Neural progenitor cell (in vitro differentiated cells): Measurements from ENCODE around the gene CFAP410. TPM values are rescaled to one million over a fixed set of nuclear protein-coding genes. Genes with fewer than 3 reads are reported as not detected.
A peak's percentile ranks its signal among the peaks of the same experiment; 100 is the strongest.

Experiments
- DNase-seq: peaks from one replicate; pipeline ENCODE4 v3.0.0-alpha.2; 2016; ENCODE audit warnings: low spot score
- H2AFZ ChIP-seq: fragments of 200-600 bp; sonication (generic); replicated peaks from 2 replicates; pipeline ENCODE4 v1.6.1; 2016; ENCODE audit warnings: antibody characterized with exemption
- H3F3A ChIP-seq: fragments of 200-600 bp; sonication (generic); 2 replicates; pipeline ENCODE4 v1.6.1; 2016; ENCODE audit warnings: antibody characterized with exemption, low read depth
- H3K27ac ChIP-seq: fragments of 200-600 bp; sonication (generic); 2 replicates; pipeline ENCODE4 v1.5.1; 2016; ENCODE audit warnings: mild to moderate bottlenecking
- H3K27me3 ChIP-seq: fragments of 200-600 bp; sonication (generic); 2 replicates; pipeline ENCODE4 v1.6.1; 2016; ENCODE audit warnings: mild to moderate bottlenecking, moderate library complexity
- H3K36me3 ChIP-seq: fragments of 200-600 bp; sonication (generic); 2 replicates; pipeline ENCODE4 v1.5.1; 2016
- H3K4me1 ChIP-seq: fragments of 200-600 bp; sonication (generic); 2 replicates; pipeline ENCODE4 v1.6.1; 2016; ENCODE audit warnings: mixed run types
- H3K4me2 ChIP-seq: fragments of 200-600 bp; sonication (generic); 2 replicates; pipeline ENCODE4 v1.6.1; 2016
- H3K4me3 ChIP-seq: fragments of 200-600 bp; sonication (generic); 2 replicates; pipeline ENCODE4 v1.5.1; 2016
- H3K79me2 ChIP-seq: fragments of 200-600 bp; sonication (generic); 2 replicates; pipeline ENCODE4 v1.6.1; 2016; ENCODE audit warnings: low read depth
- H3K9ac ChIP-seq: fragments of 200-600 bp; sonication (generic); 2 replicates; pipeline ENCODE4 v1.6.1; 2016
- H3K9me3 ChIP-seq: fragments of 200-600 bp; sonication (generic); 2 replicates; pipeline ENCODE4 v1.5.1; 2016; ENCODE audit warnings: low read depth
- H4K20me1 ChIP-seq: fragments of 200-600 bp; sonication (generic); 2 replicates; pipeline ENCODE4 v1.6.1; 2016; ENCODE audit warnings: low read depth
- H3K27ac Mint-ChIP-seq: 3 replicates; pipeline ENCODE4 v1.8.0; 2021; ENCODE audit warnings: mixed read lengths
- H3K27me3 Mint-ChIP-seq: 2 replicates; pipeline ENCODE4 v1.8.0; 2022; ENCODE audit warnings: low read depth, mild to moderate bottlenecking, inconsistent platforms, moderate library complexity, mixed read lengths; ENCODE audit not compliant: insufficient read depth
- H3K36me3 Mint-ChIP-seq: 3 replicates; pipeline ENCODE4 v1.8.0; 2021; ENCODE audit warnings: mixed read lengths
- H3K4me1 Mint-ChIP-seq: 3 replicates; pipeline ENCODE4 v1.8.0; 2021; ENCODE audit warnings: mixed read lengths
- H3K4me3 Mint-ChIP-seq: 3 replicates; pipeline ENCODE4 v1.8.0; 2021; ENCODE audit warnings: mild to moderate bottlenecking, moderate library complexity, mixed read lengths
- H3K9me3 Mint-ChIP-seq: 3 replicates; pipeline ENCODE4 v1.8.0; 2020; ENCODE audit warnings: mixed read lengths
- CTCF ChIP-seq: fragments of 200-600 bp; sonication (generic); IDR thresholded peaks from 2 replicates; pipeline ENCODE4 v1.5.1; 2017; ENCODE audit warnings: antibody characterized with exemption, mild to moderate bottlenecking
- EZH2 ChIP-seq: fragments of 200-600 bp; sonication (generic); IDR thresholded peaks from 2 replicates; pipeline ENCODE4 v1.6.1; 2017; ENCODE audit warnings: antibody characterized with exemption, mild to moderate bottlenecking, moderate library complexity
- EZH2phosphoT487 ChIP-seq: fragments of 200-600 bp; sonication (generic); IDR thresholded peaks from 2 replicates; pipeline ENCODE4 v1.6.1; 2017; ENCODE audit warnings: antibody characterized with exemption
- total RNA-seq: library from RNA; depleted of rRNA; stranded (reverse); fragments of >200 nt; gene quantifications from 2 replicates; pipeline ENCODE4 v1.2.3, GENCODE V29; 2015; ENCODE audit warnings: low replicate concordance

Gene CFAP410
- total RNA-seq, 1 donor from 2014 or later, result 7.5 TPM

- Histone ChIP-seq H3K9ac (no peak overlapping the region), H4K20me1 (no peaks in the 10 kb centered on the region), H3K9me3 (no peaks in the 10 kb centered on the region), H2AFZ (no peak overlapping the region), H3K79me2 (no peaks in the 10 kb centered on the region), H3K36me3 (no peaks in the 10 kb centered on the region), H3K4me2 (no peak overlapping the region), H3K4me1 (no peaks in the 10 kb centered on the region), H3F3A (no peaks in the 10 kb centered on the region), H3K27me3 (no peaks in the 10 kb centered on the region), H3K27ac (no peak overlapping the region), H3K4me3 (no peak overlapping the region)
- no peak overlapping the region for H3K4me3 Mint-ChIP-seq
- H3K9me3 Mint-ChIP-seq, result no peaks in the 10 kb centered on the region
- no peak for TF ChIP-seq CTCF
- TF ChIP-seq EZH2, result no peak
- no peak for TF ChIP-seq EZH2phosphoT487
- peak overlapping the region; percentile 53 for H3K27ac Mint-ChIP-seq
- H3K36me3 Mint-ChIP-seq, result peaks cover 3% of the 10 kb centered on the region
- peaks cover 3% of the 10 kb centered on the region for H3K27me3 Mint-ChIP-seq
- H3K4me1 Mint-ChIP-seq, result peaks cover 5% of the 10 kb centered on the region
- DNase-seq, result no peak
Observed at GRCh38 chr21:44328242-44328895, 10.8 kb downstream of the CFAP410 start.

- H3K4me2 ChIP-seq, result no peak overlapping the region
- no peaks in the 10 kb centered on the region for H3K9me3 ChIP-seq
- no peak for TF ChIP-seq EZH2
- no peak for TF ChIP-seq EZH2phosphoT487
- no peak for TF ChIP-seq CTCF
- H3K4me3 Mint-ChIP-seq, result no peak overlapping the region
- H4K20me1 ChIP-seq, result no peaks in the 10 kb centered on the region
- H3K36me3 Mint-ChIP-seq, result peaks cover 3% of the 10 kb centered on the region
- H2AFZ ChIP-seq, result no peak overlapping the region
- H3K27me3 Mint-ChIP-seq, result peaks cover 3% of the 10 kb centered on the region
- no peak overlapping the region for H3K9ac ChIP-seq
- H3K4me3 ChIP-seq, result no peak overlapping the region
- H3K4me1 Mint-ChIP-seq, result peaks cover 5% of the 10 kb centered on the region
- H3K4me1 ChIP-seq, result no peaks in the 10 kb centered on the region
- no peaks in the 10 kb centered on the region for H3K9me3 Mint-ChIP-seq
- no peaks in the 10 kb centered on the region for H3K27me3 ChIP-seq
- no peaks in the 10 kb centered on the region for H3K79me2 ChIP-seq
- H3K27ac ChIP-seq, result no peak overlapping the region
- DNase-seq, result no peak
- no peaks in the 10 kb centered on the region for H3K36me3 ChIP-seq
- no peaks in the 10 kb centered on the region for H3F3A ChIP-seq
- no peak overlapping the region for H3K27ac Mint-ChIP-seq
Observed at GRCh38 chr21:44327603-44327974, 11.6 kb downstream of the CFAP410 start.

GRCh38 chr21:44326716-44327602 lies 12.2 kb downstream of the CFAP410 start:
- no peaks in the 10 kb centered on the region for H4K20me1 ChIP-seq
- no peak overlapping the region for H3K27ac ChIP-seq
- H3K4me1 ChIP-seq, result no peaks in the 10 kb centered on the region
- H3K4me3 Mint-ChIP-seq, result no peak overlapping the region
- H3K9me3 Mint-ChIP-seq, result no peaks in the 10 kb centered on the region
- no peak for DNase-seq
- TF ChIP-seq EZH2 (no peak), EZH2phosphoT487 (no peak), CTCF (no peak)
- H2AFZ ChIP-seq, result no peak overlapping the region
- H3K4me3 ChIP-seq, result no peak overlapping the region
- no peaks in the 10 kb centered on the region for H3K9me3 ChIP-seq
- H3K36me3 ChIP-seq, result no peaks in the 10 kb centered on the region
- H3K4me1 Mint-ChIP-seq, result peaks cover 3% of the 10 kb centered on the region
- H3F3A ChIP-seq, result no peaks in the 10 kb centered on the region
- H3K27me3 ChIP-seq, result no peaks in the 10 kb centered on the region
- H3K9ac ChIP-seq, result no peak overlapping the region
- no peak overlapping the region for H3K4me2 ChIP-seq
- peaks cover 2% of the 10 kb centered on the region for H3K36me3 Mint-ChIP-seq
- no peaks in the 10 kb centered on the region for H3K79me2 ChIP-seq
- peaks cover 2% of the 10 kb centered on the region for H3K27me3 Mint-ChIP-seq
- no peak overlapping the region for H3K27ac Mint-ChIP-seq
